ENCODE results near the gene SRRM5. TPM values are rescaled to one million over a fixed set of nuclear protein-coding genes. Genes with fewer than 3 reads are reported as not detected.
A peak's percentile ranks its signal among the peaks of the same experiment; 100 is the strongest.
"Not testable (repeated sequence)": the region's sequence is repeated elsewhere in the genome, so short reads cannot be mapped to it uniquely, and the experiment has no call there.

The SRRM5 gene, protein sequence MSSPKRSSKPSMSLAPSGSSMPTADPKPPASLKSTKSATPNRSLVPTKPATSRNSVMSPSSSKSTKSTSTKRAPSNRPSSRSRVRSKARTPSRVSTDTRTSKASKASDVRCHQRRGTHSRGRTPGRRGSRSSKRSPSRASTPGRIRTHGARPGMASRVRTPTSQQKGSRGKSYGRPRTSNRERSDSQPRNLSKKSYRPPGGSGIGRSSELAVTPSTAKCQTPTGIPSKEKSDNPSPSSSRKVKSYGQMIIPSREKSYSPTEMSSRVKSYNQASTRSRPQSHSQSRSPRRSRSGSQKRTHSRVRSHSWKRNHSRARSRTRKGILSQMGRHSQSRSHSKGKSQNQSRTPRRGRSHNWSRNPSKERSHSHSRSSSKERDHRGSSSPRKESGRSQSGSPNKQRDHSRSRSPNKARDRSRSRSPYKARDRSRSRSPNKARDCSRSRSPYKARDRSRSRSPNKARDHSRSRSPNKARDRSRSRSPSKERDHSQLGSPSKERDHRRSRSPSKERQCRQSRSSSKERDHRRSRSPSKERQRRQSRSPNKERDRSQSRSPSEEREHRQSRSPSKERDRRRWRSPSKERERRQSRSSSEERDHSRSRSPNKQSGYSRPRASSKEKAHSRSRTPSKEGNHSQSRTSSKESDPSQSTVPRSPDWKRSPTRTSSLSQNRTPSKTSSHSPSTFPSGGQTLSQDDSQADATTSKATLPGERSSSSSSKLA
- 0.12 TPM for total RNA-seq

DNA sequence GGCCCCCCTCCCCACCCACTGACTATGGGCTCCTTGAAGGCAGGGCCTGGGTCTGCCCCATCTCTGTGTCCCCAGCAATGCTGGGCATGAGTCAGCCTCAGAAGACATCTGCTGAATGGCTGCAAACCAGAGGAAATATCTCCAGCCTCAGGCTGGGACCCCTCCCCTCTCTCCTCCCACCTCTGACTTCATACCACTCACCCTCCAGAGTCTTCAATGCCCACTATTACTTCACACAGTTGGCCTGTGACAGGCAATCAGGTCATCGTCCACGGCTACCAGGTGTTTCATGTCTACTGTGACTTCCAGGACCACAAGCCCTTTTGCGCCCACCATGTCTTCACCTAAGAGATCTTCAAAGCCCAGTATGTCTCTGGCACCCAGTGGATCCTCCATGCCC lies at the start of gene SRRM5:
Gene SRRM5 (plus strand): TSS at position 301 of the 400 bp plus-strand sequence. CDS start 34 bp downstream, at position 335.
- ATAC-seq, result no peak

DNA sequence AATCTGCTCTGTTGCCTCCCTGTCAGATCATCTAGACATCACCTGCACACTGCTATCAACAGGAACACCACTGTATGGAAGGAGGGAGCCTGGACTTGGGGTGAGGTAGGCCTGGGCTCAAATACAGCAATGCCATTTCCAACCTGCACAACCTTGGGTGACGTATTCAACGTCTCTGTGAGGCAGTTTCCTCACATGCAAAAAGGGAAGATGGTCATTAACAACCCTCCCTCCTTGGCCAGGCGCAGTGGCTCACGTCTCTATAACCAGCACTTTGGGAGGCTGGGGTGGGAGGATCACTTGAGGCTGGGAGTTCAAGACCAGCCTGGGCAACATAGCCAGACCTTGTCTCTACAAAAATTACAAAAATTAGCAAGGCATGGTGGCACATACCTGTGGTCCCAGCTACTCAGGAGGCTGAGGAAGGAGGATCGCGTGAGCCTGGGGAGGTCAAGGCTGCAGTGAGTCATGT lies 49.6 kb upstream of the SRRM5 start:
- peak; percentile 17 for ATAC-seq

DNA sequence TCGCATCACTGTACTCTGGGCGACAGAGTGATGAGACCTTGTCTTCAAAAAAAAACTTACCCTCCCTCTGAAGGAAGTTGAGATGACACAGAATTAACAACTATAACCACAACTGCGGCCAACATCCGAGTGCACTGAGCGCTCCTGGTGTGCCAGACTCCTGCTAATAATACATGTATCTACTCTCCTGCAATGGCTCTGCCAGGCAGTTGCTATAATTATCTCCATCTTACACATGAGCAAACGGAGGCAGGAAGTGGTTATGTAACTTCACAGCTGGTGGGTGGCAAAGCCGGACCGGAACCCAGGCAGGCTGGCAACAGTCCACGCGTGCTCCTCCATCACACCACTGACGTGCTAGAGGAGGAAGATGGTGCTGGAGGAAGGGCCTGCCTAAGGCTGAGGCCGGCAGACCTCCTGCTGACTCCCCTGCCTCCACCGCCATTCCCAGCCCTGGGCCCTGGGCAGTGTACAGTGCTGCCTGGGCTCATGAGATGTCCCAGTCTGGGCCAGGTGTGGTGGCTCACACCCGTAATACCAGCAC lies 49.1 kb upstream of the SRRM5 start:
- ATAC-seq, result peak; percentile 71

DNA sequence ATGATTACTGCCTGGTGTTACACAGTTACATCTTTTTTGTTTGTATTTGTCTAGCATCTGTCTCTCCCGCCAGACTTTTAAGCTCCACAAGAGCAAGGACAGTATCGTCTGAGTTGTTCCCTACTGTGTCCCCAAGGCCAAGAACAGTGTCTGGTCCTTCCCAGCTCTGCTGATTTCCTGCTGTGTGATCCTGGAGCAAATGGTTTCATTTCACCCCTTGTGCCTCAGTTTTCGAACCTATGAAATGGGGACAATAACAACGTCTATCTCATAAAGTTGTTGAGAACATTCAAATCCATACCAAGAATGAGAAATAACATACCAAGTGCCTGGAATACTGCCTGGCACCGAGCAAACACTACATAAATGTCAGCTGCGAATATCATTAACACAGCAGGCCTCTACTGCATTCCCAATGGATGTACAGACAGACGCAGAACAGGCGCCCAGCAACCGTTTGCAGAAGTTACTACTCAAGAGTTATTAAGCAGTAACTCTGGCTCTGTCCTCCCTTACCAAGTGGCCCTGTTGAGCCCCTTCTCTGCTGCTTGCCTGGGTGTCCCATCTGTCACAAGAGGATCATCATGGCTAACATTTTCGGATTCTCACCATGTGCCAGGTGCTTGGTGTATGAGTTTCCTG lies 48.0 kb upstream of the SRRM5 start:
- no peak for ATAC-seq

DNA sequence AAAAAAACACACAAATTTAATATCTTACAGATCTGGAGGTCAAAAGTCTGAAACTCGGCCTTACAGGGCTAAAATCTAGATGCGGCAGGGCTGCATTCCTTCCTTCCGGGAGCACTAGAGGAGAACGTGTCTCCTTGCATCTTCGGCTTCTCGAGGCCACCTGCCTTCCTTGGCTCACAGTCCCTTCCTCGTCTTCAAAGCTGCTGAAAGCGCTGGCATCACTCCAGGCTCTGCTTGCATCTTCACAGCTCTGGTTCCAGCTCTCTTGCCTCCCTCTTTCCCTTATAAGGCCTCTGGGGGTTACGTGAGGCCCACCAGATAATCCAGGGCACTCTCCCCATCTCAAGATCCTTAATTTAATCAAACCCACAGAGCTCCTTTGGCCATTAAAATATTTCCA lies 47.1 kb upstream of the SRRM5 start:
- no peak for ATAC-seq

DNA sequence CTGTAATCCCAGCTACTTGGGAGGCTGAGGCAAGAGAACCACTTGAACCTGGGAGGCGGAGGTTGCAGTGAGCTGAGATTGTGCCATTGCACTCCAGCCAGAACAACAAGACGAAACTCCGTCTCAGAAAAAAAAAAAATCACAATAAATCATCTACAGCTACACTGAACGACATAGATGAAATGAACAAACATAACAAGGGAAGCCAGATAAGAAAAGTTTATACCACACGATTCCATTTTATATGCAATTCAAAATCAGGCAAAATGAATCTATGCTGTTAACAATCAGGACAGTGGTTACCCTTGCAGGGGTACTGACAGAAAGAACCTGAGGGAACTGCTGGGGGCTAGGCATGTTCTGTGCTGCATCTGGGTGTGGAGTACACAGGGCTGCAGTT lies 42.2 kb upstream of the SRRM5 start:
- peak; percentile 12 for ATAC-seq

DNA sequence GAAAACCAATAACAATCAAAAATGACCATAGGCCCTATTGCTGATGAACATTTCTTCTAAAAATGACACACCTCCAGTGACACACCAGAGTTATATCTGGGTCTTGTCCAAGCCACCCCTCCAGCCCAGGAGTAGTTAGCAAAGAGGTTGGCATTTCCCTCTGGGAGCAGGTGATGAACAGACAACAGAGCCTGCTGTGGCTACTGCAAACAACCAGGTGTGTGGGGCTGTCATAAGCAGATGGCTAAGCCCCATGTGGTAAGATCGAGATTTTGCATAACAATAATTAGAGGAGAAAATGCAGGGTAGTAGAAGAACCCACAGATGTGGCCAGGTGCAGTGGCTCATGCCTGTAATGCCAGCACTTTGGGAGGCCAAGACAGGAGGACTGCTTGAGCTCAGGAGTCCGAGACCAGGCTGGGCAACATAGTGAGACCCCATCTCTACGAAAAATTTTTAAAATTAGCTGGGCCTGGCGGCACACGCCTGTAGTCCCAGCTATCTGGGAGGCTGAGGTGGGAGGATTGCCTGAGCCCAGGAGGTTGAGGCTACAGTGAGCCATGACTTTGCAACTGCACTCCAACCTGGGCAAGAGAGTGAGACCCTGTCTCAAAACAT lies 41.6 kb upstream of the SRRM5 start:
- ATAC-seq, result peak; percentile 36

DNA sequence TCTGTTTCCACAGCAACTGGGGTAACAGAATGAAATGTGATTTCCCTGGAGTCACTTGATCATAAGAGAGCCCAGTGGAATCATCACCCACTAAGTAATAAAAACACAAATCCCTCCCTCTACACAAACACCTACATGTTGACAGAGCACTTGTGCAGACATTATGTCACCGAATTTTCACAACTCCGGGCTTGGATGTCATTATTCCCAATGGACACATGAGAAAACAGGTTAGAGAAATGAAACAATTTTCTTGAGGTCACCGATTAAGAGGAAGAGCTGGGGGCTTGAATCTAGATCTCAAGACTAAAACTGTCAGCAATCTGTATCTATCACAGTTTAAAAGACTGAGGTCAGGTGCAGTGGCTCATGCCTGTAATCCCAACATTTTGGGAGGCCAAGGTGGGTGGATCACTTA lies 39.7 kb upstream of the SRRM5 start:
- no peak for ATAC-seq

DNA sequence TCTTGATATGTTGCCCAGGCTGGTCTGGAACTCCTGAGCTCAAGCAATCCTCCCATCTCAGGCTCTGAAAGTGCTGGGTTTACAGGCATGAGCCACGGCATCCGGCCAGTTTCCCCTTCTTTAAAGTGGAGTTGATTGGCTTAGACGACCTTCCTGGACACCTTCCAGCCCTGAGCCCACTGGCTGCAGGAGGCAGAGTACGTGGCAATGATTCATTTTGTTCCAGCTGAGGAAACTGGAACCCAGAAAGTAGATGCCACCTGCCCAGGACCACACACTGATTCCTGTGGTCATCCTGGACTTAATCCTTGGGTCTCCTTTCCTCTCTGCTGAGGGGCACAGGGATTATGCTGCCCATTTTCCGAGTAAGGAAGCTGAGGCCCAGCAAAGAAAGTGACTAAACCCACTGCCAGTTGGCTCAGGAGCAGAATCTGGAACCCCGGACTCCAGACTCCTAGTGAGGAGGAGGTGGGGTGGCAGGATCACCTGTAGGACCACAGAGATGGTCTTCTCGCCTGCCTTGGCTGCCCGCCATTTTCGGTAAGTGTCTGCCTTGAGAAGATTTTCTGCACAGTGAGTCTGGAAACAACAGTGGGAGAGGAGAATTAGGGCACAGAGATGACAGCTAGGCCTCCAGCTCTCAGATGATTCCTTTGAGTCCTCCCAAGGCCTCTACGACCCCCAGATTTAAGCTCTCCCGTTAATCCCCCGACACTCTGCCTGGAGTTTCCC lies 37.3 kb upstream of the SRRM5 start:
- ATAC-seq, result no peak

DNA sequence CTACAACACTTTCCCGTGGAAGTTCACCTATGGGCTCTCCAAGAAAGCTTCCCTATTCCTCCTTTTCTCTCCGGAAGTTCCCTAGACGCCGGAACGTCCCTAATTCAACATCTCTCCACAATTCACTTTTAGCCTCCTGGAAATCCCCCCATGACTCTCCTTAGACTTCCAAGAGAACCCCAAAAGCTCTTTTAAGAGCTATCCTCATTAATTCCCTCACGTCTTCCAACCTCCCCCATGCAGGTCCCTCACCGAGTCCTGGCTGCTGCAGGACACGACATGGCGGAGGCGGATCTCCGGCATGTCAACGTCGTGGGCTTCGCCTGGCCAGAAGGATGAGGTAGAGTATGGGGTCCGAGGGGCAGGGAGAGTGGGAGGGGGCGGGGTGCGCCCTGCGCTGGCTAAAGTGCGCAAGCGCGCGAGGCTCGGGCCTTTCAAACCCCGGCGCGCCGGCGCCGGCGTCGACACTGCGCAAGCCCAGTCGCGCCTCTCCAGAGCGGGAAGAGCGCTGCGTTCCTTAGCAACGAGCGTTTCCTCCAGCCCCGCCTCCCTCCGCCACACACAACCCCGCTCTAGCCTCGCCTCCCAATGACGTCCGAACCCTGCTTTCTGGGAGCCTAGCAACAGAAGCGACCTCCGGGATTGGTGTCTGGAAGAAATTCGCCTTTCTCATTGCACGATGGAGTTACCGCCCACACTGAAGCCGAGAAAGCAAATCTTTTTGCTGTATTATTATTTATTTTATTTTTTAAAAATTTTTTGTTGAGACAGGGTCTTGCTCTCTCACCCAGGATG lies 36.5 kb upstream of the SRRM5 start, which contains the start of the genes PINLYP and XRCC1:
Gene PINLYP (plus strand): TSS at position 646 of the 795 bp plus-strand sequence. CDS start 1,391 bp downstream, outside the sequence.
Gene XRCC1 (minus strand): TSS at position 372 of the 795 bp plus-strand sequence. CDS start 69 bp downstream, at position 303.
- ATAC-seq, result peak; percentile 99

DNA sequence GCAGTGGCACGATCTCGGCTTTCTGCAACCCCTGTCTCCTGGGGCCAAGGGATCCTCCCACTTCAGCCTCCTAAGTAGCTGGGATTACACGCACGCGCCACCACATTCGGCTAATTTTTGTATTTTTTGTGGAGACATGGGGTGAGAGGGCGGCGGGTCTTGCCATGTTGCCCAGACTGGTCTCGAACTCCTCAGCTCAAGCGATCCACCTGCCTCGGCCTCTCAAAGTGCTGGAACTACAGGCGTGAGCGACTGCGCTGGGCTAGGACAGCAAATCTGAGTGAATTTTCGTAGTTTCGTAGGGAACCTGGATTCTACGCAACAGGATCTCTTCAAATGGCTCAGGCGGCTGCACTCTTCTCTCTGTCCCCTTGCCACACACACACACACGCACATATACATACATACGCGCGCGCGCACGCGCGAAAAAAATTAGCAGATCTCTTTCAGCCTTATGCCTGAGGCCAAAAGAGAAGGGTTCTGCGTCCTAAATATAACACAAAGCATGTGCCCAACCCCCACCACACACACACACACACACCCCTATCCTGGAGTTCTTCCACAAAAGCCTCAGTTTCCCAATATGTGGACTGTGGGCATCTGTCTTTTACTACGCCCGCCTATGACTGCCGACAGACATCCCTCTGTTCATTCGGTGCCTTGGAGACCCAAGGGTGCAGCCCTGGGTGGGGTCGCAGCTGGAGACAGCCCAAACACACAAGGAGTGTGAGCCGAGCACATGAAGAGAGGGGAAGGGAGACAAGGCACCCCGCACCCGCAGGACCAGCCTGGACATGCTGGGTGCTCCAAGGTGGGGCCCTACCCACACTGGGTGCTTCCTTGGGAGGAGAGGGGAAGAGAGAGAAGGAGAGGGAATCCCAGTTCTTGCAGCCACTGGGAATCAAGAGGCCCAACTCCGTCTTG lies 35.7 kb upstream of the SRRM5 start:
- peak; percentile 32 for ATAC-seq

DNA sequence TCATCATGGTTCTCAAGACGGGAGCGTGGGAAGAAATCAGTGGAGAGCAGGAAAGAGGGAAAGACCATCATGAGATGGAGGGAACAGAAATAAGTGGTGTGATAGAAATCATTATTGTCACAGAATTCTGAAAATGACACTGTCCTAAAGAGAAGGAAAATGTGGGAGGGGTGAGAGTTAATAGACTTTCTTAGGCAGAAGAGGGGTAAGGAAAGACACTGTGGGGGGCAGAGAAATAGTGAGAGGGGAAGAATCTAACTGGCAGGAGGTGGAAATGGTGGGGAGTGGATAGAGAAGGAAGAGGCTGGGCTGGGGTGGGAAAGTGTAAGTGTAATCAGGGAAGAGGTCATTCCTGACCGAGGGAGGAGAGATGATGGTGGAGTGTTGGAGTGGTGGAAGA lies 33.1 kb upstream of the SRRM5 start:
- ATAC-seq, result no peak

DNA sequence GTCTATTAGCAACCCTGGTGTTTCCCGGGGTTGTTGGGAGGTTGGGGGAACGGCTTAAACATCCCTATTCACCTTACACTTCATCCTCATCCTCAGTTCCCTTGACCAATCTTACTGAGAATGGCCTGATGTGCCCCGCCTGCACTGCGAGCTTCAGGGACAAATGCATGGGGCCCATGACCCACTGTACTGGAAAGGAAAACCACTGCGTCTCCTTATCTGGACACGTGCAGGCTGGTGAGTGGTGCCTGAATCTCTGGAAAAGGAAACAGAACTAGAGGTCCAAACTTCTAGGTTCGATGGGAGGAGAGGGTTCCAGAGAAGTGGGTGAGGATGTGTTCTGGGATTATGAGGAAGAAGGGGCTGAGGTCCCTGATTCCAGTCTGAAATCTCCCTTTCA lies 30.4 kb upstream of the SRRM5 start:
- ATAC-seq, result no peak

DNA sequence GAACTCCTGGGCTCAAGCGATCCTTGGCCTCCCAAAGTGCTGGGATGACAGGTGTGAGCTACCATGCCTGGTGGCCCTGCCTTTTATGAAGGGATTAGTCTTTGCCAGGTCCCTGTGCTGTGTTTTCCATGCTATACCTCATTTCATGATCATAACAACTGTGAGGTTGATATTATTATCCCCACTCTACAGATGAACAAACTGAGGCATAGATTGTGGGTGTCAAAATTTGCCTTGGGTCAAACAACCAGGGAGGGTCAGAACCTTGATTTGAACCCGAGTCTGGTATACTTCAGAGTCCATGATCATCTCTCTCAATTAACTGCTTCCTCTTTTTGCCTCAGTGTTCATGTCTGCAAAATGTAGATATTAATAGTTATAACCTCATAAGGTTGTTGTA lies 29.4 kb upstream of the SRRM5 start:
- ATAC-seq, result no peak

DNA sequence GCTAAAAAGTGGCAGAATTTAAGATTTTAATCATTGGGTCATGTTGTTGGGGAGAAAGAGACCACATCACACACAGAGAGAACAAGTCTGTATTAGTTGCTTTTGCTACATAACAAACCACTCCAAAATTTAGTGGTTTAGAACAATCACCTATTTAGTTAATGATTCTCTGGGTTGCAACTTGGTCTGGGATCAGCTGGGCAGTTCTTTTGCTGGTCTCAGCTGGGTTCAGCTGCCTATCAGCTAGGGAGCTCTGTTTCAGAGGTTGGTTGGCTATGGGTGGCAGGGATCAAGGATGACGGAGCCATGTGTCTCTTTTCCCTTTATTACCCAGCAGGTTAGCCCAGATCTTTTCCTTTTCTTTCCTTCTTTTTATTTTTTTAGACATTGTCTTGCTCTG lies 27.4 kb upstream of the SRRM5 start:
- no peak for ATAC-seq

DNA sequence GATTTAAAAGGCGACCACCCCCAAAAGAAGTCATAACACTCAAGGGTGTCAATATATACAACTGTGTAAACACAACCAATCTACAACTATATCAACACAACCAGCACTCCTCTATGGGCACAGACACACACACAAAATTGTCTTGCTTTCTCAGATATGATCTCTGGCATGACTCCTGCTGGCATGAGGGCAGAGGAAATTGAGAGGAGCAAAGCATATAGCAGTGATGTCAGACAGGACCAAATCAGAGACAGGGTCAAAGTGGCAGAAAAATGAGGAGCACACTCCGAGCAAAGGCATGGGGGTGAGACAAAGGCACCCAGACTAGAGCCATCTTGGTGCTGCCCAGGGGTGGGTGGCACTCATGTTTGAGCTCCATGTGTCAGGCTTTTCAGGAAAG lies 25.5 kb upstream of the SRRM5 start:
- ATAC-seq, result peak; percentile 12

DNA sequence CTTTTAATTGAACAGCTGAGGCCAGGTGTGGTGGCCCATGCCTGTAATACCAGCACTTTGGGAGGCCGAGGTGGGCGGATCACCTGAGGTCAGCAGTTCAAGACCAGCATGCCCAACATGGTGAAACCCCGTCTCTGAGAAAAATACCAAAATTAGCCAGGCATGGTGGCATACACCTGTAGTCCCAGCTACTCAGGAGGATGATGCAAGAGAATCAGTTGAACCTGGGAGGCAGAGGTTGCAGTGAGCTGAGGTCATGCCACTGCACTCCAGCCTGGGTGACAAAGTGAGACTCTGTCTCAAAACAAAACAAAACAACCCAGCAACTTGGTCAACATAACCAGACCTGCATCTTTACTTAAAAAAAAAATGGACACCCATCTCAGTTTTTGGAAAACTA lies 24.9 kb upstream of the SRRM5 start:
- not testable (repeated sequence) for ATAC-seq

DNA sequence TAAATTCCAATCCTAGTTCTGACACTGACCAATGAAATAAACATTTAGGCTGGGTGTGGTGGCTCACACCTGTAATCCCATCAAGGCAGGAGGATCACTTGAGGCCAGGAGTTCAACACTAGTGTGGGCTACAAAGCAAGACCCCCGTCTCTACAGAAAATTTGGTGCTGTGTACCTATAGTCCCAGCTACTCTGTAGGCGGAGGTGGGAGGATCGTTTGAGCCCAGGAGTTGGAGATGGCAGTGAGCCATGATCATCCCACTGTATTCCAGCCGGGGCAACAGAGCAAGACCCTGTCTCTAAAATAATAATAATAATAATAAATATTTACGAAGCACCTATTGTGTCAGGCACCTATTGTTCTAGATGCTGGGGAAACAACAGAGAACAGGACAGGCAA lies 22.6 kb upstream of the SRRM5 start:
- no peak for ATAC-seq

DNA sequence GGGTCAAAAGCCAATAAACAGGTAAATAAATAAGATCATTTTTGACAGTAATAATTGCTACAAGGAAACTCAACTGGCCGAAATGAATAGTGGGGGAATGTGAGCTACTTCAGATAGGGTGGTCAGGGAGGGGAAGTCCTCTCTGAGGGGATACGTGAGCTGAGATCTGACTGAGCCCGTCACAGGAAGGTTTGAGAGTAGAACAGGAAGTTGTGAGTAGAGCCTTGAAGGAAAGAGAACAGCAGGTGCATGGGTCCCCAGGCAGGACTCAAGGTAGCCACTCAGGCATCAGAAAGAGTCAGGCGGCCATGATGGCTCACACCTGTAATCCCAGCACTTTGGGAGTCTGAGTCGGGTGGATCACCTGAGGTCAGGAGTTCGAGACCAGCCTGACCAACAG lies 22.2 kb upstream of the SRRM5 start:
- ATAC-seq, result no peak

Data from esophagus mucosa (tissue), 1 donor.